Tibial nerve (tissue), 4 donors: ENCODE measurements around the gene WNT2. TPM values are rescaled to one million over a fixed set of nuclear protein-coding genes. Genes with fewer than 3 reads are reported as not detected.
"Not testable (repeated sequence)": the region's sequence is repeated elsewhere in the genome, so short reads cannot be mapped to it uniquely, and the experiment has no call there.

Source experiments
- DNase-seq, 2 donors: peaks; one replicate each; pipeline ENCODE4 v3.0.0-alpha.2; 2019; ENCODE audit warnings: low spot score in 2 of 2
- H3K27ac ChIP-seq, 4 donors: fragments of 200-600 bp; sonication (generic) in 3 of 4; one replicate each; pipeline ENCODE4 v1.5.1; 2017 to 2019; ENCODE audit warnings: mild to moderate bottlenecking in 1 of 4
- H3K27me3 ChIP-seq, 2 donors: fragments of 200-600 bp; sonication (generic) in 1 of 2; one replicate each; pipeline versions ENCODE4 v1.5.1 to v1.6.0; 2017 to 2019
- H3K36me3 ChIP-seq, 3 donors: fragments of 200-600 bp; sonication (generic); one replicate each; pipeline ENCODE4 v1.5.1; 2018 to 2019
- H3K4me1 ChIP-seq, 4 donors: fragments of 200-600 bp; sonication (generic) in 3 of 4; one replicate each; pipeline ENCODE4 v1.5.1; 2017 to 2019
- H3K4me3 ChIP-seq, 4 donors: fragments of 200-600 bp; sonication (generic) in 3 of 4; one replicate each; pipeline ENCODE4 v1.5.1; 2017 to 2019; ENCODE audit warnings: mild to moderate bottlenecking in 1 of 4, moderate library complexity in 1 of 4
- H3K9me3 ChIP-seq, 4 donors: fragments of 200-600 bp; sonication (generic) in 3 of 4; one replicate each; pipeline ENCODE4 v1.5.1; 2017 to 2019
- EP300 ChIP-seq, 2 donors: sonication (generic); formaldehyde crosslinking; IDR thresholded peaks; one replicate each; pipeline ENCODE4 v1.6.1; 2017; ENCODE audit warnings: antibody characterized with exemption in 2 of 2, mild to moderate bottlenecking in 1 of 2
- POLR2A ChIP-seq, 2 donors: fragments of 450-650 bp; IDR thresholded peaks; one replicate each; pipeline ENCODE4 v1.6.1; 2017; ENCODE audit warnings: antibody characterized with exemption in 2 of 2, mild to moderate bottlenecking in 2 of 2, moderate library complexity in 2 of 2
- WGBS, 2 donors: methylation state at CpG; one replicate each; pipeline ENCODE4 v1.1.5; 2018; 5-methylcytosine and 5-hydroxymethylcytosine counted together
- total RNA-seq, 4 donors: library from RNA; depleted of rRNA; stranded (reverse); fragments of >200 nt; gene quantifications; one replicate each; pipeline ENCODE4 v1.1.0, GENCODE V29; 2016
- TF ChIP-seq, protein P1 (sequence below), 5 experiments: fragments of 200-600 bp in 3 of 5; fragments of 450-650 bp in 2 of 5; sonication (generic) in 3 of 5; IDR thresholded peaks; one replicate each; pipeline ENCODE4 v1.5.1; 2016 to 2019; ENCODE audit warnings: antibody characterized with exemption in 5 of 5, mild to moderate bottlenecking in 3 of 5, moderate library complexity in 2 of 5

Gene WNT2
- total RNA-seq, 4 donors from 2014 or later = 0.59 to 1.7 TPM; not detected in 2

DNA sequence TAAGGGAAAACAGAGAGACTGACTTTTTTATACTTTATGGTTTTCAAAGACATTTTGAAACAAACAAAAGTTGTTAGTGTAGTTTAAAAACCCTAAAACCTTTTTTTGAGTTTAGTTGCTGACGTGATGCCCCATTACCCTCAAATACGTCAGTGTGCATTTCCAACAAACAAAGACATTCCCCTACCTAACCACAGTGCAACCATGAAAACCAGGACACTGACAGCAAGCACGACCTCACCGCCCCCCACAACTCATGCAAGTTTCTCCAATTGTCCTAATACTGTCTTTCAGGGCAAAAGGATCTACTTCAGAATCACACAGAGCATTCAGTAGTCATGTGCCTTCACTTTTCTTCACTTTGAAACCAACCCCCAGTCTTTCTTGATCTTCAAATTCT is 75.0 kb downstream of the WNT2 start:
- TF ChIP-seq POLR2A (IDR thresholded peaks at IDR 0.05) (no peak), EP300 (IDR thresholded peaks at IDR 0.05) (no peak)
- TF ChIP-seq, protein P1, sequence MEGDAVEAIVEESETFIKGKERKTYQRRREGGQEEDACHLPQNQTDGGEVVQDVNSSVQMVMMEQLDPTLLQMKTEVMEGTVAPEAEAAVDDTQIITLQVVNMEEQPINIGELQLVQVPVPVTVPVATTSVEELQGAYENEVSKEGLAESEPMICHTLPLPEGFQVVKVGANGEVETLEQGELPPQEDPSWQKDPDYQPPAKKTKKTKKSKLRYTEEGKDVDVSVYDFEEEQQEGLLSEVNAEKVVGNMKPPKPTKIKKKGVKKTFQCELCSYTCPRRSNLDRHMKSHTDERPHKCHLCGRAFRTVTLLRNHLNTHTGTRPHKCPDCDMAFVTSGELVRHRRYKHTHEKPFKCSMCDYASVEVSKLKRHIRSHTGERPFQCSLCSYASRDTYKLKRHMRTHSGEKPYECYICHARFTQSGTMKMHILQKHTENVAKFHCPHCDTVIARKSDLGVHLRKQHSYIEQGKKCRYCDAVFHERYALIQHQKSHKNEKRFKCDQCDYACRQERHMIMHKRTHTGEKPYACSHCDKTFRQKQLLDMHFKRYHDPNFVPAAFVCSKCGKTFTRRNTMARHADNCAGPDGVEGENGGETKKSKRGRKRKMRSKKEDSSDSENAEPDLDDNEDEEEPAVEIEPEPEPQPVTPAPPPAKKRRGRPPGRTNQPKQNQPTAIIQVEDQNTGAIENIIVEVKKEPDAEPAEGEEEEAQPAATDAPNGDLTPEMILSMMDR (IDR thresholded peaks at IDR 0.05) = no peak
- WGBS, 2 donors = 65 to 74% methylated on average over 4 of the region's 4 CpGs
- DNase-seq = no peak

DNA sequence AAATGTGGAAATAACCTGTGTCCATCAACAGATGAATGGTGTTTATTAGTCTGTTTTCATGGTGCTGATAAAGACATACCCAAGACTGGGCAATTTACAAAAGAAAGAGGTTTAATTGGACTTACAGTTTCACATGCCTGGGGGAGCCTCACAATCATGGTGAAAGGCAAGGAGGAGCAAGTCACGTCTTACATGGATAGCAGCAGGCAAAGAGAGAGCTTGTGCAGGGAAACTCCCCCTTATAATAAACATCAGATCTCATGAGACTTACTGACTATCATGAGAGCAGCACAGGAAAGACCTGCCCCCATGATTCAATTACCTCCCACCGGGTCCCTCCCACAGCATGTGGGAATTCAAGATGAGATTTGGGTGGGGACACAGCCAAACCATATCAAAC is 77.2 kb downstream of the WNT2 start:
- not testable (repeated sequence) for H3K27ac ChIP-seq, H3K4me1 ChIP-seq, H3K36me3 ChIP-seq, H3K27me3 ChIP-seq, DNase-seq, H3K4me3 ChIP-seq
- H3K9me3 ChIP-seq = peaks cover 0 to 18% (median 0%) of the 10 kb centered on the region in 4 donors
- 91 to 92% methylated on average over 2 of the region's 2 CpGs for WGBS, 2 donors

More for the DNA sequence above, 75.0 kb downstream of the WNT2 start:
- peaks cover 0 to 18% (median 0%) of the 10 kb centered on the region in 4 donors for H3K9me3 ChIP-seq
- no peak overlapping the region for H3K4me3 ChIP-seq
- H3K27me3 ChIP-seq = no peaks in the 10 kb centered on the region
- no peak overlapping the region for H3K27ac ChIP-seq
- H3K4me1 ChIP-seq = no peaks in the 10 kb centered on the region
- no peaks in the 10 kb centered on the region for H3K36me3 ChIP-seq

DNA sequence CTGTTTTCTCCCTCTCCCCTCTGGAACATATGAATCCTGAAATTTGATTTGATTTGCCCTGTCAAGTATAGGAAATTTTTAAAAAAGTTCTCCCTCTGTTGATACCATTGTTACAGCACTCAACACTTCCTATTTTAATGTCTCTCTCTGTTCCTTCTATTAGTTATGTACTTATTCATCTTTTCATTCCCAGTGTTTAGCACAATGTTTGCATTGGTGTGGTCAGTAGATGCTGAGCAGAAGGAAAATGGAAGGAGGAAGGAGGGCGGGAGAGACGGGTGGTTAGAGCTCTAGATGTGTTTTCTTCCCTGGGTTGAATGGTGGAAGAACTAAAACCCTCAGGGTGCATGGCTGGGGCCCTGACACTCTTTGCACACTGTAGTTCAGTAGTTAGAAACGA is 79.5 kb downstream of the WNT2 start:
- no peak for DNase-seq
- Histone ChIP-seq H3K4me1 (no peaks in the 10 kb centered on the region), H3K4me3 (no peak overlapping the region), H3K36me3 (no peaks in the 10 kb centered on the region), H3K27me3 (no peaks in the 10 kb centered on the region), H3K27ac (no peak overlapping the region), H3K9me3 (peaks cover 0 to 18% (median 0%) of the 10 kb centered on the region in 4 donors)
- WGBS, 2 donors = 59 to 67% methylated on average over 3 of the region's 3 CpGs
- TF ChIP-seq, protein P1 (IDR thresholded peaks at IDR 0.05) = no peak
- TF ChIP-seq EP300 (IDR thresholded peaks at IDR 0.05) (no peak), POLR2A (IDR thresholded peaks at IDR 0.05) (no peak)

DNA sequence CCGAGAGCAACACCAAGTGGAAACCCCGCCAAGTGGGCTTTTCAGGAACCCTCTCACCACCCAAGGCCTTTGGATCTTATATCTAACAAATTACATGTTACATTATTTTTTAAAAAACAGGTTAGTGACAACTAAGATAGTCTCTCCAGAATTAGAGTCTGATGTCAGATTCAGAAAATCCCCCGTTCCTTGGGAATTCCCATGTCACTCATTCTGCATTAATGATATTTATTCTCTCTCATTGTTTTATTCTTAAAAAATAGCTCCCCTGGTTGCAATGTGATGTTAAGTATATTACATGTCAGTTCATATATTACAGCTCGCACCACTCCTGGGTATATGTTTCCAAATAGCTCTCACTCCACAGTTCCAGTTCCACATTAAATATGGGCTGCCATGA is 81.8 kb downstream of the WNT2 start:
- Histone ChIP-seq H3K4me1 (no peaks in the 10 kb centered on the region), H3K9me3 (peaks cover 0 to 18% (median 0%) of the 10 kb centered on the region in 4 donors), H3K27ac (no peak overlapping the region), H3K36me3 (no peaks in the 10 kb centered on the region), H3K27me3 (no peaks in the 10 kb centered on the region), H3K4me3 (no peak overlapping the region)
- 87 to 90% methylated on average over 4 of the region's 4 CpGs for WGBS, 2 donors
- TF ChIP-seq POLR2A (IDR thresholded peaks at IDR 0.05) (no peak), EP300 (IDR thresholded peaks at IDR 0.05) (no peak)
- TF ChIP-seq, protein P1 (IDR thresholded peaks at IDR 0.05) = no peak
- DNase-seq = no peak

DNA sequence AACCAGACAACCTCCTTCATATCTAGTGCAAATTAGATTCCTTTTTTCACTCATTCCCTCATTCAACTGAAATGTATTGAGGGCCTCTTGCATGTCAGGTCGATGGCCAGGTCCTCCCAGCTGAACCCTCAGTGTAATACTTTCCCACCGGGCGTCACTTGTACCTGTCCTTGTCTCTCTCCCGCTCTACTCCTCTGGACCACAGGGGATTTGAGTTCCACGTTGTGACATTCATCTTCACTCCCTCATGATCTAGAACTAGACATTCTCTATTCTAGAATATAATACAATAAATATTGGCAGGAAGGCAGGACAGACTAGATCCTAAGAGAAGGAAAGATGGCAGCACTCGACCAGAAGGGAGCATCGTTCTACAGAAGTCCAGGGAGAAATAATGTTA is 83.9 kb downstream of the WNT2 start:
- Histone ChIP-seq H3K9me3 (peaks cover 0 to 15% (median 0%) of the 10 kb centered on the region in 4 donors), H3K27ac (no peak overlapping the region), H3K4me1 (no peaks in the 10 kb centered on the region), H3K4me3 (no peak overlapping the region), H3K27me3 (no peaks in the 10 kb centered on the region), H3K36me3 (no peaks in the 10 kb centered on the region)
- TF ChIP-seq EP300 (IDR thresholded peaks at IDR 0.05) (no peak), POLR2A (IDR thresholded peaks at IDR 0.05) (no peak)
- TF ChIP-seq, protein P1 (IDR thresholded peaks at IDR 0.05) = no peak
- WGBS, 2 donors = 87 to 92% methylated on average over 7 of the region's 7 CpGs
- DNase-seq = no peak

DNA sequence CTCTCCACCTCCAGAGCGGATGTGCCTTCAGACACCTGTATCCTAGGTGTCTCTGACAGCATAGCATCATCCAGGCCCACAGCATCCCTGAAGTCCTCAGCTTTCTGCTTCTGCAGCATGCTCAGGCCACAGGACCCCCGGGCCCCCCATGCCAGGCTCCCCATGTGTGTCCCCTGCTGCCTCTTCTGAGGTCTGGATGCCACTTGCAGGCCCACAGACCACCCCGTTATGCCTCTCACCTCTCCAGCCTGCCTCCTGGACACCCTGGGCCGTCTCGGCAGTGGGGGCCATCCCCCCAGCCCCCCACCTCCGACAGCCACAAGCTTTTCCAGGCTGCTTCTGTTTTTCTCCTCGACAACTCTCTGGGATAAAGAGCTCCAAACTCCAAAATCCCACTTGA is 84.4 kb downstream of the WNT2 start:
- WGBS, 2 donors = 86 to 93% methylated on average over 7 of the region's 7 CpGs
- Histone ChIP-seq H3K27ac (no peak overlapping the region), H3K9me3 (peaks cover 0 to 10% (median 0%) of the 10 kb centered on the region in 4 donors), H3K27me3 (no peaks in the 10 kb centered on the region), H3K4me1 (no peaks in the 10 kb centered on the region), H3K36me3 (no peaks in the 10 kb centered on the region), H3K4me3 (no peak overlapping the region)
- no peak for TF ChIP-seq EP300 (IDR thresholded peaks at IDR 0.05)
- no peak for TF ChIP-seq POLR2A (IDR thresholded peaks at IDR 0.05)
- TF ChIP-seq, protein P1 (IDR thresholded peaks at IDR 0.05) = no peak
- no peak for DNase-seq
